ENCODE data around the gene NLRC5.

DNA sequence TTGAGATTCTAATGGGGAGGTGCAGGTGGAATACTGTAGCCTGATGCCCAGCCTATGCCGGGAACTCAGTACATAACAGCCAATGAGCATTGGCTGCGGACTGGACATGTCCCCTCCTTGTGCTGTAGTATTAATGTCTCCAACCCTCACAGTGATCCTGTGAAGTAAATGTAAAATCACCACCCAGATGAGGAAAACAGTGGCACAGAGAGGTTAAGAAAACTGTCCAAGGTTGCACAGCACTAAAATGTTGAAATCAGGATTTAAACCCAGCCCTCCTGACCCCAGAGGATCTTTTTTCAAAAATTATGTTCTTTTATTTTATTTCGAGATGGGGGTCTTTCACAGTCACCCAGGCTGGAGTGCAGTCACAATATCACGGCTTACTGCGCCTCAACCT, 7.9 kb downstream of the NLRC5 start:
- TF ChIP-seq, protein P1, sequence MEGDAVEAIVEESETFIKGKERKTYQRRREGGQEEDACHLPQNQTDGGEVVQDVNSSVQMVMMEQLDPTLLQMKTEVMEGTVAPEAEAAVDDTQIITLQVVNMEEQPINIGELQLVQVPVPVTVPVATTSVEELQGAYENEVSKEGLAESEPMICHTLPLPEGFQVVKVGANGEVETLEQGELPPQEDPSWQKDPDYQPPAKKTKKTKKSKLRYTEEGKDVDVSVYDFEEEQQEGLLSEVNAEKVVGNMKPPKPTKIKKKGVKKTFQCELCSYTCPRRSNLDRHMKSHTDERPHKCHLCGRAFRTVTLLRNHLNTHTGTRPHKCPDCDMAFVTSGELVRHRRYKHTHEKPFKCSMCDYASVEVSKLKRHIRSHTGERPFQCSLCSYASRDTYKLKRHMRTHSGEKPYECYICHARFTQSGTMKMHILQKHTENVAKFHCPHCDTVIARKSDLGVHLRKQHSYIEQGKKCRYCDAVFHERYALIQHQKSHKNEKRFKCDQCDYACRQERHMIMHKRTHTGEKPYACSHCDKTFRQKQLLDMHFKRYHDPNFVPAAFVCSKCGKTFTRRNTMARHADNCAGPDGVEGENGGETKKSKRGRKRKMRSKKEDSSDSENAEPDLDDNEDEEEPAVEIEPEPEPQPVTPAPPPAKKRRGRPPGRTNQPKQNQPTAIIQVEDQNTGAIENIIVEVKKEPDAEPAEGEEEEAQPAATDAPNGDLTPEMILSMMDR (IDR thresholded peaks at IDR 0.05), result no peak
- no peak for TF ChIP-seq POLR2A (IDR thresholded peaks at IDR 0.05)
